DOHH2 (cell line): Measurements from ENCODE around the gene USP31.

Experiments
- H3F3A ChIP-seq: fragments of 200-600 bp; sonication (generic), shearing (Covaris generic); 2 replicates; pipeline ENCODE4 v1.6.0; 2016; ENCODE audit warnings: antibody characterized with exemption, mild to moderate bottlenecking; ENCODE audit not compliant: control insufficient read depth, insufficient read depth
- H3K27ac ChIP-seq: fragments of 200-600 bp; sonication (generic); 2 replicates; pipeline ENCODE4 v1.5.1; 2014; ENCODE audit warnings: low read depth, mild to moderate bottlenecking, low read length, moderate library complexity
- H3K27me3 ChIP-seq: fragments of 200-600 bp; sonication (generic); 2 replicates; pipeline ENCODE4 v1.6.1; 2014; ENCODE audit warnings: mild to moderate bottlenecking, low read length, mixed read lengths; ENCODE audit not compliant: control insufficient read depth
- H3K36me3 ChIP-seq: fragments of 200-600 bp; sonication (generic); 2 replicates; pipeline ENCODE4 v1.6.1; 2014; ENCODE audit warnings: mild to moderate bottlenecking, low read length, moderate library complexity, mixed read lengths; ENCODE audit not compliant: control insufficient read depth
- H3K4me1 ChIP-seq: fragments of 200-600 bp; sonication (generic); 2 replicates; pipeline ENCODE4 v1.6.1; 2014; ENCODE audit warnings: mild to moderate bottlenecking, low read length, mixed read lengths; ENCODE audit not compliant: control insufficient read depth
- H3K4me2 ChIP-seq: fragments of 200-600 bp; sonication (generic); 2 replicates; pipeline ENCODE4 v1.6.0; 2014; ENCODE audit warnings: mild to moderate bottlenecking, low read length, moderate library complexity
- H3K4me3 ChIP-seq: fragments of 200-600 bp; sonication (generic); 2 replicates; pipeline ENCODE4 v1.5.1; 2014; ENCODE audit warnings: mild to moderate bottlenecking, low read length, mixed read lengths
- H3K79me2 ChIP-seq: fragments of 200-600 bp; sonication (generic); 2 replicates; pipeline ENCODE4 v1.6.1; 2014; ENCODE audit warnings: mild to moderate bottlenecking, low read length, mixed read lengths; ENCODE audit not compliant: control insufficient read depth
- H3K9me2 ChIP-seq: fragments of 200-600 bp; sonication (generic); replicated peaks from 2 replicates; pipeline ENCODE4 v1.6.1; 2014; ENCODE audit warnings: mild to moderate bottlenecking, low read length, mixed read lengths; ENCODE audit not compliant: control insufficient read depth
- H3K9me3 ChIP-seq: fragments of 200-600 bp; sonication (generic); 2 replicates; pipeline ENCODE4 v1.6.1; 2014; ENCODE audit warnings: antibody characterized with exemption, low read length, mixed read lengths; ENCODE audit not compliant: control insufficient read depth, insufficient read depth
- H4K20me1 ChIP-seq: fragments of 200-600 bp; sonication (generic); 2 replicates; pipeline ENCODE4 v1.6.0; 2014; ENCODE audit warnings: low read depth, mild to moderate bottlenecking, antibody characterized with exemption, low read length, moderate library complexity; ENCODE audit not compliant: control insufficient read depth, insufficient read depth
- EZH2phosphoT487 ChIP-seq: fragments of 200-600 bp; sonication (generic); IDR thresholded peaks from 2 replicates; pipeline ENCODE4 v1.6.1; 2017; ENCODE audit warnings: borderline replicate concordance, mild to moderate bottlenecking, antibody characterized with exemption, low read length, moderate library complexity, mixed read lengths
- TF ChIP-seq, protein P1 (sequence below): fragments of 200-600 bp; sonication (generic); IDR thresholded peaks from one replicate; pipeline ENCODE4 v1.5.1; 2014; ENCODE audit warnings: antibody characterized with exemption, mild to moderate bottlenecking, low read depth, low read length; ENCODE audit not compliant: poor library complexity, severe bottlenecking

Gene USP31

DNA sequence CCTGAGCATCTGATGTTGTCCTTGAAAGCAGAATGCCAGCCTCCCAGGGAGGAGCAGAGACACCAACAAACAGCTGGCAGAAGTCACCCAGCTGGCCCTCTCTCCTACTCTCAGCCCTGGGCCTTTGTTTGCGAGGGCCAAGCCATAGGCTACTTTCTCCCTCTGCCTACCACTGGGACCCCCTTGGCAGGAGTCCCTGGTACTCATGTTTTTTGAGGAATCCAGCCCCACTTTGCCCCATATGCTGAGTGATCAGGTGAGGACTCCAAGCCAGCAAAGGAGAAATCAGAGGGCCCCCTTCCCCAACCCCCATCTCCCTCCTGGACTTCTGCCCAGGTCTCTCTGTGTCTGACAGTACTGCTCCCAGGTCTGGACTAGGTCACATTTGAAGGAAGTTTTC is 121.9 kb downstream of the USP31 start:
- Histone ChIP-seq H3K4me2 (no peak overlapping the region), H3K79me2 (no peaks in the 10 kb centered on the region), H3K27ac (no peak overlapping the region), H3K4me3 (no peak overlapping the region), H3K36me3 (no peaks in the 10 kb centered on the region), H3F3A (no peaks in the 10 kb centered on the region), H3K27me3 (no peaks in the 10 kb centered on the region), H4K20me1 (no peaks in the 10 kb centered on the region), H3K9me3 (no peaks in the 10 kb centered on the region), H3K4me1 (no peaks in the 10 kb centered on the region), H3K9me2 (no peaks in the 10 kb centered on the region)
- TF ChIP-seq EZH2phosphoT487 = no peak
- TF ChIP-seq, protein P1, sequence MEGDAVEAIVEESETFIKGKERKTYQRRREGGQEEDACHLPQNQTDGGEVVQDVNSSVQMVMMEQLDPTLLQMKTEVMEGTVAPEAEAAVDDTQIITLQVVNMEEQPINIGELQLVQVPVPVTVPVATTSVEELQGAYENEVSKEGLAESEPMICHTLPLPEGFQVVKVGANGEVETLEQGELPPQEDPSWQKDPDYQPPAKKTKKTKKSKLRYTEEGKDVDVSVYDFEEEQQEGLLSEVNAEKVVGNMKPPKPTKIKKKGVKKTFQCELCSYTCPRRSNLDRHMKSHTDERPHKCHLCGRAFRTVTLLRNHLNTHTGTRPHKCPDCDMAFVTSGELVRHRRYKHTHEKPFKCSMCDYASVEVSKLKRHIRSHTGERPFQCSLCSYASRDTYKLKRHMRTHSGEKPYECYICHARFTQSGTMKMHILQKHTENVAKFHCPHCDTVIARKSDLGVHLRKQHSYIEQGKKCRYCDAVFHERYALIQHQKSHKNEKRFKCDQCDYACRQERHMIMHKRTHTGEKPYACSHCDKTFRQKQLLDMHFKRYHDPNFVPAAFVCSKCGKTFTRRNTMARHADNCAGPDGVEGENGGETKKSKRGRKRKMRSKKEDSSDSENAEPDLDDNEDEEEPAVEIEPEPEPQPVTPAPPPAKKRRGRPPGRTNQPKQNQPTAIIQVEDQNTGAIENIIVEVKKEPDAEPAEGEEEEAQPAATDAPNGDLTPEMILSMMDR = no peak

DNA sequence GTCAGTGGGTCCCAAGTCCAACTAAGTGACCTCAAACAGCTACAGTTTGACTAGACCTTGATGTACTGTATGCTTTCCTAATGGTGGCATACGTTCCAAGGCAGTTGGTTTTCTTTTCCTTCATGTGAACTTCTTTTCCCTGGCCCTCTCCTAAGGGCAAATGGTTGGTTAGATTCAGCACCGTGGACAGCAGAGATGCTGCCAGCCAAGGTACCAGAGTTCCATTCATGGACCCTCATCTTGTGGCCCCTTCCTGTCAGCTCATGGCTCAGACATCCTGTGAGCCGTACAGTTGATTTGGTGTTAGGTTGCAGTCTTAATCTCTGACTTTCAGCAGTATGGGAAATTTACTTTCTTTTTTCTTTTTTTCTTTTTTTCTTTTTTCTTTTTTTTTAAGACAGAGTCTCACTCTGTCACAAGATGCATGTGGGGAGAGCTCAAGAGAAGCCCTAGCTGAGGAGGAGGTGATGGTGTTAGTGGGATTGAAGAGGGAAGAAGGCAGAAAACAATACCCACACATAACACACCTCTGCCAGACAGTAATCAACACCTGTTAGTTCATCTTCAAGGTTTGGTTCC is 122.4 kb downstream of the USP31 start:
- Histone ChIP-seq H3K36me3 (no peaks in the 10 kb centered on the region), H3K27me3 (no peaks in the 10 kb centered on the region)

DNA sequence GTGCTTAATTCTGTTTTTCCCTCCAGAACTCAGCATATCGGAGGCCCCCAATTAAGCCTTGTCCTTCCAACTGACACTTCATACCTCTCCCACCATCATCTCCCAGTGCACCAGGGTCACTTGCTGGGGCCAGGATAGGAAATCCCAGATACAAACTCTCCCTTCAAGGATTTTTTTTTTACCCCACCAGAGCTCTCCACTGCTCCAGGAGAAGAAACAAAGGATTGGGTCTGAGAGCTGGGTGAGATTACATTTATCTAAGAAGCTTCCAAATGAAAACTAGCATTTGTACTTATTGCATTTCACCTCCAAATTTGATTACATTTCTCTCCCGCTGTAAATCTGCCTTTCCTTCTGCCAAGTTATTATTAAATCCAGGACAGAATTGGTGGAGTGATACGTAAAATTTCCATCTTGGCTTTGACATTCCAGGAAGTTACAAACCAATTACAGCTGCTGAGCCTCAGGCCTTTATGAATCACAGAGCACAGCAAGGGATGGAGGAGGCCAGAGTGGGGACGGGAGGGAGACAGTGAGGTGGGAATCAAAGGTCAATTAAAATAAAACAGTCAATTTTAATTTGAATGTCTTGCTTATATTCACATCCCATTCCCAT is 123.5 kb downstream of the USP31 start:
- H3K9me3 ChIP-seq = no peaks in the 10 kb centered on the region
- no peak for TF ChIP-seq EZH2phosphoT487
- TF ChIP-seq, protein P1 = no peak
- no peaks in the 10 kb centered on the region for H3K36me3 ChIP-seq

More for the DNA sequence above, 122.4 kb downstream of the USP31 start:
- Histone ChIP-seq H3F3A (no peaks in the 10 kb centered on the region), H3K79me2 (no peaks in the 10 kb centered on the region), H3K9me2 (no peaks in the 10 kb centered on the region), H3K27ac (no peak overlapping the region), H3K9me3 (no peaks in the 10 kb centered on the region), H4K20me1 (no peaks in the 10 kb centered on the region), H3K4me3 (no peak overlapping the region), H3K4me2 (no peak overlapping the region), H3K4me1 (no peaks in the 10 kb centered on the region)
- no peak for TF ChIP-seq EZH2phosphoT487
- TF ChIP-seq, protein P1 = no peak

More for the DNA sequence above, 123.5 kb downstream of the USP31 start:
- Histone ChIP-seq H3K27ac (no peak overlapping the region), H3K27me3 (no peaks in the 10 kb centered on the region), H3F3A (no peaks in the 10 kb centered on the region), H3K4me1 (no peaks in the 10 kb centered on the region), H3K9me2 (no peaks in the 10 kb centered on the region), H3K79me2 (no peaks in the 10 kb centered on the region), H3K4me3 (no peak overlapping the region), H3K4me2 (no peak overlapping the region), H4K20me1 (no peaks in the 10 kb centered on the region)
